ENCODE data around the gene PTPRK. TPM values are rescaled to one million over a fixed set of nuclear protein-coding genes. Genes with fewer than 3 reads are reported as not detected.

PTPRK gene
- polyA plus RNA-seq, 12 donors, result 15.0 to 27.8 (median 21.1) TPM; not detected in 1

DNA sequence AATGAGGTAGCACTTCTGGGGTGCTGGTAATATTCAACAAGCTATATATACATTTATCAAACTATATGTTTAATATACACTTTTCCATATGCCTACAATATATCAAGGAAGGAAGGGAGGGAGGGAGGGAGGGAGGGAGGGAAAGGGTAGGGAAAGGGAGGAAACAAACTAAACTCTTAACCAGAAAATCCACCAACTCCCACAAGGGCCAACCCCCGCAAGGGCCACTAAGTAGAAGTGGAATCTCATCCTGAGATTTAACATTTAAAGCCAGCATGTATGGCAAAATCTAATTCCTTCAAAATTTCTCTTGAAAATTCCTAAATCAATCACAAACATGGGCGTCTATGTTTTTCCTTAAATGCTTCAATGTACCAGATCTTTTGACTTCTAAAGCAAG lies 320.9 kb downstream of the PTPRK start:
- no peak for DNase-seq

DNA sequence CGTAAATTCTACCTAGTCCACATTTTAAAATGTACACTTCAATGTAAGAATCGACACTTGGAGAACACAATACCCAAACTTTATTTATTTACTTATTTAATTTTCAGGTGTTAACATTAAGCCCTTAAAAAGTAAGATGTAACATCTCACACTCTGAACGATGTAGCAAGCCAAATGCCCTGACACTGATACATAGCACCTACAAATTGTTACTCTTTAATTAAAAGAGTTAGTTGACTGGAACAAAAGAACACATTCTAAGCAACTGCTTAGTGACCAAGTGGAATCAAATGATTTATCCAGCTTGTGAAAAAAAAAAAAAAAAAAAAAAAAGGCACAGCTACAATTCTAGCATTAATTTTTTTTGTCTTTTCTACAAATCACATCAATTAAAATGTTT lies 327.4 kb downstream of the PTPRK start:
- no peak for DNase-seq

DNA sequence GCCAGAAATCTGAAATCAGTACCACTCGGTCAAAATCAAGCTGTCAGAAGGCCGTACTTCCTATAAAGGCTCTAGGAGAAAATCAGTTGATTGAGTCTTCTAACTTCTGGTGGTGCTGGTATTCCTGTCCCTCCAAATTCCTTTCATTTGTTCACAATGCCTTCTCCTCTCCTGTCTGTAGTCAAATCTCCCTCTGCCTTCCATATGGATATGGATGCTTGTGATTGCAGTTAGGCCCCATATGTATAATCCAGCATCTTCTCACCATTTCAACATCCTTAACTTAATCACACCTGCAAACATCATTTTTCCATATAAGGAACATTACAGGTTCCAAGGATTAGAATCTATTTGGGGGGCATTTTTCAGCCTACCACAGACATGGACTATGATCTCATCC lies 331.7 kb downstream of the PTPRK start:
- DNase-seq, result no peak

DNA sequence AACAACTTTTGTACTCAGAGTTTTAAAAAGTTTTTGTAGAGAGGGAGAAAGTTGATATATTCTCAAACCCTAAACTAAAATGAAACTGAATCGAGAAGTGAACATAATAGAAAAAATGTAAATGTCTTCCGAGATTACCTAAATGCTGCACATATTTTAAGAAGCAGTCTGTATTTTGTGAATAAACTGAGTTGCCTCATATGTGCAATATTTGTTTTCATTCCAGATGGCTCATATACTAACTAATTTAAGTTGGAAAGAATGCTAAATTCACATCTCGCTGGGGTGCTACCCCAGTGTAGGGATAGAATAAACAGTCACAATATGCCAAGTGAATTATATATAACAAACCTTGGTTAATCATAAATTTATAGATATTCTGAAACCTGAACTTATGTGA lies 333.7 kb downstream of the PTPRK start:
- DNase-seq, result no peak

DNA sequence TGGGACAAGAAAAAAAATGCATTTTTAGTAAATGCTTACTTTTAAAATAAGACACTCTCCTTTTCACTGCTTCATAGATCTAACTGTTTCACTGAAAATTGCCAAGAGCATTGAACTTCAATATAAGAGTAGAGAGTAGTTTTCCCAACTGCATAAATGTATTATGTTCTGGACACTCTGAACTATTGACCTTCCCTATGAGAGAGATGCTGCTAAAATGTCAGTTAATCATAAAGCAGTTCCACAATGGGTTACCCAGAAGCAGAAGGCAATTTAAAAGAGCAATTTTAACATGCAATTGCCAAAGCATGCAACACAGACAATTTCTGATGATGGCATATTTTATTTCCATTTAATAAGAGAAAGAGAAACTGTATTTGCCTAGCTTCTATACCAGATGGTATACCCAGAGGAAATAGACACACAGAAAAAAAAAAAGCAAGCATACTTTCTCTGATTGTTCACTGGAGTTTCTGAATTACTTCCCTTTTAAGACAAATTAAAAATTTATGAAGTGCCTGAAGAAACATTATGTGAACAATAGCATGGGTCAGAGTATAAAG lies 340.4 kb downstream of the PTPRK start:
- DNase-seq, result peak; percentile 29

DNA sequence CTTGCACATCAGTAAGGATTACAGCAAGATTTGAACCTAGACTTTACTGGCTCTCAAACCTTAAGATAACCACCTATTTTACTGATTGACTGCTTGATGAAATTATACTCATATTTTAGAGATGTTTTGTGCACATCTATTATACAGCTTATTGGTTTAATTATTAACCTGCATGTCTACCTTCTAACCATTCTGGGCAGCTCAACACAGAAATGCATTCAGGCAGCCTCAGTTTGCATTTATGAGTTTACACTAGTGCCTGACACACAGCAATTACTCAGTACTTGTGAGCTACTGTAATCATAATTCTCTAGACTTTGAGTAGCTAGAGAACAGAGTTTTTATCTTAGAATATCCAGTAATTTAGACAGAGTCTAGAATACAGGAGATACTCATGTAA lies 345.7 kb downstream of the PTPRK start:
- DNase-seq, result no peak

DNA sequence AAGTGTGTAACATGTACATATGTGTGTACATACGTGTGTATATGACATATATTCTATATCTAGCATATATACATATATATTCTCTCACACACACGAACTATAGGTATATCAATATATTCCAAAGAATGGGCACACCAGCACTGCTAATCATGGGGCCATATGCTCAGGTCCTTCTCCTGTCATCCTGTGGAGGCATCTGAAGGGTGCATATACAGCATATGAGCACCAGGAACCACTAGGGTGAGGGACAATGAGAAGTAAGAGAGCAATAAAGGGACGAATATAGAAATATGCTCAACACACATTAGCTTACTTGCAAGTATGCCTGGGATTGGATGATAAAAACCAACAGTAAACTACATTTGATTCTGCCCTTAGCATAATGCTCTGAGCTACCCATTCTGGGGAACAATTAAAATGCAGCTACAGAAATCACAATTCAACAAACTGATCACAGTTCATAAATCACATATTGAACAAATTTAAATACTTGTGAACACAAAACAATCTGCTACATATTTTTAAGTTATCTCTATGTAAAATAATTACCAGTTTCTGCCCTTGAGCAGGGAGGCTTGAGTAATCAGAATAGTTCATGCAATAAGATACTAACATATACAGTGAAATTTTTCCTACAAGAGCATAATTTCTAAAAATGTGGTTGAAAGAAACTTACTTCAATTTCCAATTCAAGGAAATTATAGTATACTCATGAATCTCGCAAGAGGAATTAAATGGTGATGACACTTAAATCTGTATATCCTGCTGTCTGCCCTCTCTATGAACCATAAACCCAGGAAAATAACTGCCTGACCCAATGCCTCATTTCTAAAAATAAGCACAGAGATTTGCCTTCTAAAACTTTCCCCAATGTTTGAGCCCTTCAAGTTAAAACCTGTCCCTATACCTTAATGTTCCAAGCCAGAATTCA lies 347.4 kb downstream of the PTPRK start:
- DNase-seq, result no peak

DNA sequence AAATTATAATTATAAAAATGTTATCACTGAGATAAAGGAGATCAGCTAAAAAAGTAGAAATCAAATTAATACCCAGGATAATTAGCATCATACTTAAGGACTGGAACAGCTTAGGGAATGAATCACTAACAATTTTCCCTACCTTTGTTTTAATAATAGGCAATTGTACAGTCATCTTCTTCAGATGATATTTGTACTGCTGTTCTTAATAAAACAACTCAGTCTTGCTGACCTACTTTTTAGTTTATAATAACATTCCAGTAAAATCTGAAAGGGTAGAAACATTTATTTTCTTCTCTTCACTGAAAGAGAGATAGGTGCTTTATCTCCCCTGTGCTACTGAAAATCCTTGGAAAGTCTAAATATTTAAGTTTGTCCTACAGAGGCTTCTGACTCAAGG lies 348.3 kb downstream of the PTPRK start:
- DNase-seq, result no peak

DNA sequence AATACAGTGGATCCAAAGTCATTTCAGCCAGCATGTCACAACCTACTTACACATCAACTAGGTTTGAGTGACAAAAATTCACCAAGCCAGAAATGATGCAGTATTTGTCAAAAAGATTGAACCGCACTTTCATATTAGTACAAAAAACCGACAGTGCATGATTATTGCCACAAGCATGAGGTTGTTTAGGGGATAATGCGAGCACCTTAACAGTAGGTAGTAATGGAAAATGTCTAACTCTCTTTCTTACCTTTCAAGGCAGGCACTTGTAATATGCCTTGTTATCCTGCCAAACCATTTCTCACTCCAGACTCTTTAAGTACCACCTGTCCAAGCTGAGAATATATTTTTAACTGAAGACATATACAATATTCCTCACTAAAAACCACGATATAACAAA lies 349.2 kb downstream of the PTPRK start:
- DNase-seq, result no peak

DNA sequence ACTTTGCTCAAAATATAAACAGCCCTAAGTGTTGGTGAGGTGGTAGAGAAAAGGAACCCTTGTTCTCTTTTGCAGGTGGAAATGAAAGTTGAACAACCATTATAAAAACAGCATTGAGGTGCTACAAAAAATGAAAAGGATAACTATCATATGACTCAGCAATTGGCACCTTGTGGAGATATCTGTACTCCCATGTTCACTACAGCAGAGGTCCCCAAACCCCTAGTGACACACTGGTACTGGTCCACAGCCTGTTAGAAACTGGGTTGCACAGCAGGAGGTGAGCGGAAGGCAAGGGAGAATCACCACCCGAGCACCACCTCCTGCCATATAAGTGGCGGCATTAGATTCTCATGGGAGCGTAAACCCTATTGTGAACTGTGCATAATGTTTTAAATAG lies 352.2 kb downstream of the PTPRK start:
- DNase-seq, result no peak

DNA sequence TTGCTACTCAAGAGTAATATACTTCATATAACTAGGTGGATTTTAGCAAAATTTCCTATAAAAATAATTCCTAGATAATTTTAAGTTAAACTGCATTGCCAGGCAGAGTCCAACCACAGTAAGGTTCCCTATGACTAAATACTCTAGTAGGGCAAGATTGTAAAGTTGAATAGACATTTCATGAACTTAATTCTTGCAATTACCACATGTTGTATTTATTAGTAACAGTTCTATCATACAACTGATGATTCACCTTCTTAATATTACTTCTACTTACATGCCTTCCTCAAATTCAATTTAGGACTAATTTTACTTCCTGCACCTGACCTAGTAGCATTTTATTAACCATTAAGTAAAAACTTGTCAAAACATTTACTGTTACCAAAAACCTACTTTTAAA lies 352.8 kb downstream of the PTPRK start:
- DNase-seq, result no peak

DNA sequence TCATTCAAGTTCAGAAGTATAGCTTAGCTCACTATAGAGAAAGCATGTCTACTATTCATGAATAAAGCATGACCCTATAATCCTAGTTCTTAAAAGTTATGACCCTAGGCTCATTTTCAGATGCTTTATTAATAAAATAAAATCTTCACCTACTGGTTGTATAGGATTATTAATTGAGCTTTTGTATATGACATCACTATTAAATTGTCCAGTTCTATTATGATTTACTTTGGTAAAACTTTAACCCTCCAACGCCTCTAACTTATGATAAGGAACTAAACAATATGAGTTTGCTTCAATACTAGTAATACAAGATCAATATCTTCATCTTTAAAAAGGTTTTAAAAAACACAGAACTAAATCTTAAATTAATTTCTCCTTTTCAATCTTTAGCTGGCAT lies 356.1 kb downstream of the PTPRK start:
- no peak for DNase-seq

DNA sequence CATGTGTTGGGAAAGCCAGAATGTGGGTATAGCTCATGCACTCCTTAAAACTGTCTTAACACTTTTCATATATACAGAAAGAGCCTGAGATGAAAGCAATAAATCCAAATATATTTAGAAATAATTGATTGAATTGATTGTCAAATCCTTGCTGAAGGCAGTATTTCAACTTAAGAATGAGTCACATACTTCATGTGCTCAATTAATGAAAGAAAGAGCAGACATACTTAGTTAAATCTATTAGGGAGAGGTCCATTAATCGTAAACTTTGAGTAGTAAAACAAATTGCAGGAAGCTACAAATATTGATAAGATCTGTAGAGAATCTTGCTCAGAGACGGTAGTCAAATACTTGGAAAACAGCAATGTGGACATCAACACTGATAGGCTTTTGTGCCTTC lies 358.0 kb downstream of the PTPRK start:
- no peak for DNase-seq

DNA sequence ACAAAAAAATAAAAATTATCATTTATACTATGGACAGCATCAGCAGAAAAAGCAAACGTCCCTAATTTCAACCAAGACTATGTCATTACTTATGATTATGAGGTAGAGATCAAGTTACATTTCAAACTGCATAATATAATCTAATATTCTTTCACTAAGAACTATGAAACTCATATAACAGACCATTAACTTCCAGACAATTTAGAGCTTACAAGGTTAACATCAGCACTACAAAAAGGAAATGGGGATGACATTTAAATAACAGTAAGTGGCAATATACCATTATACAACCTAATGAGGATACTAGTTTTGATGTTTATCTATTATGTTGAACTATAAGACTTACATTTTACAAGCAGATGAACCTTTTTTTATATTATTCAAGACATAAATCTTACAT lies 358.6 kb downstream of the PTPRK start:
- DNase-seq, result no peak

DNA sequence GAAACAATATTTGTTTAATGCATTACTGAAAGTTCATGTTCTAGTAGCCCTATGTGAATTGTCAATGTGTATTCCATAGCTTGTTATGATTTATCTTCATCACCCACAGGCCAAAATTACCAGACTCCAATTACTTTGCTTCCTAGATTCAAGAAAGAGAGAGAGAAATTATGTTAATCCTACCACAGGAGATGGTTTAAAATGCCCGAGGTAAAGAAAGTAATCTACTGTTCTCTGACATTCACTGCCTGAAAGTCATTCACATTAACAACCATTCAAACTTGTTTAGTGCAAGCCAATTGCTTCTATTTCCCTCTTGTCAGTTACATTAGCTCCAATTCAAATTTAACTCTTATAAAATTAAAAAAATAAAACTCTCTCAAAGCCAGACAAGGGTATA lies 359.1 kb downstream of the PTPRK start:
- no peak for DNase-seq

DNA sequence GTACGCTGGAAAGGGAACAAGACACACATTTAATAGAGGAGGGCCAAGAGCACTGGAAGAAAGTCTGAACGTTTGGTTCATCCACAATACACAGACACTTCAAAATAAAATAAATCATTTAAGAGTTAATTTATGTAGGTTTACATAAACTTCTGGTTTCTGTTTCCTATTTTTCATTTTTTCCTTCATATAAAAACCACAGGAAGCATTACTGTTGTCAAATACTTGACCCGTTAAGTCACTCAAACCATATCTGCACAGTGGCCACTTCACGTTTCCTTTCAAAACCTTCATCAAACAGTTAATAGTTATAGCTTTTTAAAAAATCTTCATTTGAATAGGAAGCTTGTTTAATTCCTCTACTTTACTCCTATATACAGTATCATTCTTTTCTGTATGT lies 361.9 kb downstream of the PTPRK start:
- DNase-seq, result no peak

DNA sequence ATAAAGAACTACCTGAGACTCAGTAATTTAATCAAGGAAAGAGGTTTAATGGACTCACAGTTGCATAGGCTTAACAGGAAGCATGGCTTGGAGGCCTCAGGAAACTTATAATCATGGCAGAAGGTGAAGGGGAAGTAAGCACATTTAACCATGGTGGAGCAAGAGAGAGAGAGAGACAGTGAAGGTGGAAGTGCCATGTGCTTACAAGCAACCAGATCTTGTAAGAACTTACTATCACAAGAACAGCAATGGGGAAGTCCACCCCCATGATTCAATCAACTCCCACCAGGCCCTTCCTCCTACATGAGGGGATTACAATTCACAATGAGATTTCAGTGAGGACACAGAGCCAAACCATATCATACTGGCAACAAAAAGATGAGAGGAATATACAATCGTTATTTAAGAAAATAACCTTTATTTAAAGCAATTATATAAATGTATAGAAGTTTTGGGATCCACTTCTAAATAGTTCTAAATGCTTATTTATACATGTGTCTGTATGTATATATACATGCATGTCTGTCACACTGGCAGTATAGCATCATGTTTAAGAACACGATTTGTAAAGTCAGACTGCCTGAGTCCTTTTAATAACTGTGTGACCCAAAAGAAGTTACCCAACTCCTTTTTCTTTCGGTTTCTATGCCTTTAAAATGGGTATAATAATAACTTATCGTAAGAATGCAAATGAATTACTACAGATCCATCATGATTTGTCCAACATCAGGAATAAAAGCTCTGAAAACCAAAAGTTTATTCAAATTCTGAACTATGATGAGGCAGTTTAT lies 363.9 kb downstream of the PTPRK start:
- no peak for DNase-seq

DNA sequence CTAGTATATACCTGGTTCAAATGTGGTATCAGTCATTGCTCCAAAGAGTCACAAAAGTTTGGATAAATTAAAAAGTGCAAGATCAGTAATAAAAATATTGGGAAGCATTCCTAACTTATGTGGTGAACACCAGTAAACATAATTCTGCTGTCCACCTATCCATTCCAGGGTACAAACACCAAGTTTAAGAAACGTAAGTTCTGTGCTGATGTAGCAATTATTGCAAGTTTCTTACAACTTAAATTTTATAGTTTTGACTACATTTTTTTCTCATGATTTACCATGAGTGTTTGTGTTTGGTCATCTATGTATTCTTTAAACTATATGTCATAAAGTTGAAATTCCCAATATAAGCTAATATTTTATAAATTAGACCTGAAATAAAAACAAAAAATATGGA lies 364.6 kb downstream of the PTPRK start:
- DNase-seq, result no peak

DNA sequence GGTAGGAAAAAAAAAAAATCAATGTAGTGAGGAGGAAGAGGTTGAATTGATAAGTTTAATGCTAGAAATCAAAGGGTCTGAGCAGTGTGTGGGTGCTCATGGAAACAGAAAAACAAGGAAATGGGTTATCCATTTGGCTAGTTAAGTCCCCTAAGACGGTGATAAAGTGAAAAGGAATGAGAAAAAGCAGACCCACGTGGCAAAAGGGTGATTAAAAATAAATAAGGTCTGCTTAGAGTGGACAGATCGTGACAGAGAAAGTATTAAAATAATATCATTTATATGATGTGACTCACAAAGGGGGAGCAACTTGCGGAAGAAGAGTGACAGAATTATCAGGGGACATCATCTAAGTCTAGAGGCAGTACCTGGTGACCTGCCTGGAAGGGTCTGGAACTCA lies 367.8 kb downstream of the PTPRK start:
- no peak for DNase-seq

DNA sequence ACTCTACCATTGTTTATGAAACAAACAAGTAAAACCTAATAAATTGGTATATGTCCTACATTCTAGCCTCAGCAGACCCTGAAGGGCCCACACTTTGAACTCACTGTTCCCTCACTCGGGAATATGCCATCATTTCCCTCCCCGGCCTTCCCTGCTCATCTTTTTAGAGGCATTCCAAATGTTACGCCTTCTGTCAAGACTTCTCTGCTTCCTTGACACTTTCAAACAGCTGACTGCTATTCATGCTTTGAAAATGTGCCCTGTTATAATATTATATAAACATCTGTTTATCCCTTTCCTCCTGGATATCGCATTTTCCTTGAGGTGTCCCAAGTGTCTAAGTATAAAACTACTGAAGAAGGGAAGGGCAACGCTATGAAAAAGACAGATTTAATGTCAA lies 370.0 kb downstream of the PTPRK start:
- no peak for DNase-seq

DNA sequence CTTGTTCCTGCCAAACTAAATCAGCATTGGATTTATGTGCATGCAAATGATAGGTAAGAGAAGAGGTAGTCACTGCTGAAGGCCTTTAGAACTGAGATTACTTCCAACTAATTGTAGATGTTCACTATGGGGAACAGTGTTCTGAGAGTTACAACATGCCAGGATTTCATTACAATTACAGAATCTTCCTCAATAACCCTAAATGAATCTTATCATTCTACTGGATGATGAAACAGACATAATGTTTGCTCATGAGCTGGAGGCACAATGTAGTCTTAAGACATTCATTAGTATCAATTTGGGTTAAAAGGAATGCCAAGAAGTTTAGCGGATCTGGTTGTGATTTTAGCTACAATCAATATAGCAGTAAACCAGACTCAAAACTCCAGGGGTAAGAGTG lies 370.6 kb downstream of the PTPRK start:
- no peak for DNase-seq

DNA sequence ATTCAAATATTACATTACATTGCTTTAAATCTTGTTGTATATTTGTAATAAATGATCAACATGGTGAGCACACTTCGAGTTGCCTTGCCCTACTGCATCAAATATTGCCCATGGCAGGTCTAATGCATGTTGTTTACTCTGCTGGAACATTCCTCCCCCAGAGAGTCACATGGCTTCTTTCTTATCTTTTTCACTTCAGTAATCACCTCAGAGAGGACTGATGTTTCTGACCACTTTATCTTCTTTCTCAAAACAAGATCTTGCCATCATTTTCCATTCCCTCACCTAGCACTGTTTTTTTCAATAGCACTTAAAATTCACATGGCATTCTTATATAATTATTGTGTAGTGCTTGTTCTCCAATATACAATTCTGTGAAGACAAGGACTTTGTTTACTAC lies 376.1 kb downstream of the PTPRK start:
- DNase-seq, result no peak

DNA sequence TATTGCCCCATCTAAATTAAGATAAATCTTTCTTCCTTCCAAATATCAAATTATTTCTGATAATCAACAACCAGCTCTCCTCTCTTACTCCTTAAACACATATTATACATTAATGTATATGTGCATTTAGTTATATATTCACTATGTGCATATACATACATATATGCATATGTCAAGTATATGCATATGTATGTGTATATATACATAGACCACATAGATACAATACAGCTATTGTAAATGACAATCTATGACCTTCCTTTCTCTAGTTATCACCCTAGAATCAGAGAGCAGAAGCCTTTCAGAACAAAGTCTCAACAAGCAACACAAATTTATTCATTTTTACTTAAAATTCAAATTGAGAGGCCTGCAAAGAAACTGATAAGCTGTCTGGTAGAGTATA lies 378.5 kb downstream of the PTPRK start:
- DNase-seq, result no peak

All from muscle of arm (tissue), 12 donors.